ENCODE data around the gene LIPM. TPM values are rescaled to one million over a fixed set of nuclear protein-coding genes. Genes with fewer than 3 reads are reported as not detected.
"Not testable (repeated sequence)": the region's sequence is repeated elsewhere in the genome, so short reads cannot be mapped to it uniquely, and the experiment has no call there.

Gene LIPM
- total RNA-seq, 1 donor, result not detected

GRCh38 chr10:88835096-88835909 lies 32.8 kb downstream of the LIPM start:
- DNase-seq (ENCODE audit: low read depth), result peak; percentile 93

DNA sequence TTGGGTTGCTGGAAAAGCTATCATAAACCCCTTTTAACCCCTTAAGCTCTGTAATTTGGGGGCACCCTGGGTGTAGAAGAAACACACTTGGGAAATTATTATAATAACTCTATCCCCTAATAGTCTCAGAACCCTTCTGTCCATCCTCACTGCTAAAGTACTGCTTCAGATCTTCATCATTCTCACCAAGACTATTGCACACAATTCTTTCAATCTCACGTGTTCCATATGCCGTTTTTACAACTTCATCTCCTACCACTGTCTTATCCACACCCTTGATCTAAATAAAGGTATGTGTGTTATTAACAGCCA lies 33.3 kb downstream of the LIPM start:
- no peak for TF ChIP-seq CTCF (IDR thresholded peaks at IDR 0.05; ENCODE audit: insufficient read depth, low read length)
- no peak overlapping the region for H3K4me3 ChIP-seq (ENCODE audit: low read depth, low read length)
- no peak for DNase-seq (ENCODE audit: low read depth)

More at GRCh38 chr10:88835096-88835909, 32.8 kb downstream of the LIPM start:
- peak; percentile 78 for TF ChIP-seq CTCF (IDR thresholded peaks at IDR 0.05; ENCODE audit: insufficient read depth, low read length)
- H3K4me3 ChIP-seq (ENCODE audit: low read depth, low read length), result no peak overlapping the region

DNA sequence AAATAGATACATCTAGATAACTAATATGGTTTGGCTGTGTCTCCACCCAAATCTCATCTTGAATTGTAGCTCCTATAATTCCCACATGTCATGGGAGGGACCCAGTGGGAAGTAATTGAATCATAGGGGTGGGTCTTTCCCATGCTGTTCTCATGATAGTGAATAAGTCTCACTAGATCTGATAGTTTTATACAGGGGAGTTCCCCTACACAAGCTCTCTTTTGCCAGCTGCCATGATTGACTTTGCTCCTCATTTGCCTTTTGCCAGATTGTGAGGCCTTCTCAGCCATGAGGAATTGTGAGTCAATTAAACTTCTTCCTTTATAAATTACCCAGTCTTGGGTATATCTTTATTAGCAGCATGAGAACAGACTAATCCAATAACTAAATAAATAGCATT lies 35.1 kb downstream of the LIPM start:
- H3K4me3 ChIP-seq (ENCODE audit: low read depth, low read length), result not testable (repeated sequence)
- peak; percentile 19 for DNase-seq (ENCODE audit: low read depth)

DNA sequence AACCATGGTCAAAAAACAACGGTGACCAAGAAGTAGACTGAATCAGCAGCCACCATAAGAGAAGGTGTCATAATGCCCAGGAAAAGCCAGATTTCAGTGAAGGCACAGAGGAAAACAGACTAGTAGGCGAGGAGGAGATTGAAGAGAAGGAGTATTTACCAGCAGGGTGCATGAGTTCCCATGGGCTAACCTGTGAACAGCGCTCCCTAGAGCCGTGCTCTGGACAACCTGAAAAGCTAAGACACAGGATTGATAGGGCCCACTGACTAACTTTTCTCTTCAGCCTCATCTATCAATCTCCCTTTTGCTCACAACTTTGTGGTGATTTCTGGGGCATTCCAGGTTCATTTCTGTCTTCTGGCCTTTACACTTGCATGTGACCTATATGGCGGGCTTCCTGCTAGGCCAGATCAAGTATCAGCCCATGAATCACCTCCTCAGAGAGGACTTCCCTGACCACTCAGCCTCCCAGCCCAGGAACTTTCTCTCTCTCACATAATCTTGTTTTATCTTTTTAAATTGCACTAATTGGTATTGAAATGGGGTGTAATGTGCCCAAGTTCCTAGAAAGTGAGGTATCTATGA lies 36.3 kb downstream of the LIPM start:
- DNase-seq (ENCODE audit: low read depth), result no peak
- H3K4me3 ChIP-seq (ENCODE audit: low read depth, low read length), result no peak overlapping the region
- TF ChIP-seq CTCF (IDR thresholded peaks at IDR 0.05; ENCODE audit: insufficient read depth, low read length), result no peak

DNA sequence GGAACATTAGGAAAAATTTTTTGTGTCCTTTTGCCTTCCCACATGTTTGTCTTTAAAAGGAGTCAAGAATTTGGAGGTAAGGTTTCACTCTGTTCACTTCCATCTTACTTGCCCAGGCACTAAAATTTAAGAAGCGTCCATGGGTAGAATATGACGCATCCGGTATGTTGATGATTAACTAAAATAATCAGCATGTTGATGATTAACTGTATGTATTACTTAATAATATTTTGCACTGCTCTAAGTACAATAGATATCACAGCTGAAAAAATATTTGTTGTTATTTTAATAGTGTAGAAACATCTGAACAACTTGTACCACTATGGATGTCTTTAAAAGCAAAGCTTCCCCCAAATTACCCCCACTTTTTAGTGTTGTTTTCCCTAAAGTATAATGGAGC lies 37.6 kb downstream of the LIPM start:
- no peak for TF ChIP-seq CTCF (IDR thresholded peaks at IDR 0.05; ENCODE audit: insufficient read depth, low read length)
- no peak for DNase-seq (ENCODE audit: low read depth)
- H3K4me3 ChIP-seq (ENCODE audit: low read depth, low read length), result no peak overlapping the region

GRCh38 chr10:88840881-88841280 lies 38.4 kb downstream of the LIPM start:
- no peak for DNase-seq (ENCODE audit: low read depth)
- TF ChIP-seq CTCF (IDR thresholded peaks at IDR 0.05; ENCODE audit: insufficient read depth, low read length), result no peak

GRCh38 chr10:88841316-88842111 lies 39.0 kb downstream of the LIPM start:
- no peak for TF ChIP-seq CTCF (IDR thresholded peaks at IDR 0.05; ENCODE audit: insufficient read depth, low read length)
- DNase-seq (ENCODE audit: low read depth), result no peak
- H3K4me3 ChIP-seq (ENCODE audit: low read depth, low read length), result no peak overlapping the region

More at GRCh38 chr10:88840881-88841280, 38.4 kb downstream of the LIPM start:
- H3K4me3 ChIP-seq (ENCODE audit: low read depth, low read length), result no peak overlapping the region
